T-helper 9 cell (primary cell): ENCODE results near the gene CACNA1B.
"Not testable (repeated sequence)": the region's sequence is repeated elsewhere in the genome, so short reads cannot be mapped to it uniquely, and the experiment has no call there.

Experiments used
- DNase-seq: peaks from one replicate; pipeline ENCODE4 v3.0.0-alpha.2; 2020

CACNA1B gene

GRCh38 chr9:138015021-138015829 is 137.6 kb downstream of the CACNA1B start:
- no peak for DNase-seq

GRCh38 chr9:138016406-138017187 is 139.0 kb downstream of the CACNA1B start:
- DNase-seq = no peak

GRCh38 chr9:138017200-138017599 is 139.6 kb downstream of the CACNA1B start:
- DNase-seq = no peak

GRCh38 chr9:138019514-138019913 is 141.9 kb downstream of the CACNA1B start:
- DNase-seq = not testable (repeated sequence)

DNA sequence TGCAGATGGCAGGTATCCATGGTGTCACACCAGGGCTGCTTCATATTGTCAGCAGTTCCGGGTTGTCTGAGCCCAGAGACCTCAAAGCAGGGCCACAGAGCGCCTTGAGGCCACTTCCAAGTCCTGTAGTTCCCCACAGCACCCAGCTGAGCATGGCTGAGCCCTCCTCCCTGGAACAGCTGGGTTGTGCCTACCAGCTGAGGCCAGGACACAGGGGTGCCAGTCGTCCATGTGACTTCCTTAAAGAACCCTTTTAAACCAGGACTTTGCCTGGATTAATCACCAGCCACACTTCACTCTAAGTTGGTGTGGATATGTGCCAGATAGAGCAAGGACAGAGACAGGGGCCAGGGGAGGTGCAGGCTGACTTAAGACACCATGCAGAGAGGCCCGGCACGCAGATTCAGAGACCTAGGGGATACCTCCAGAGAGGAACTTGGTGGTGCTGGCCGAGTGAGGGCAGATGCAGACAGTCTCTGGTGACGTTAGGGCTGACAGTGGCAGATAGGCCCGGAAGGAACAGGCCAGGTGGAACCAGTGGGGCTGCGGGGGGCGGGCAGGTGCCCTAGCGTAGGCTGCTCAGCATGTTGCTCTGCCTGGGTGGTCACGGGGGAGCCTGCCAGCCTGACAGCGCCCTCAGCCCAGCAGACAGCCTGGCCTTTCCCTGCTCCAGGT is 142.7 kb downstream of the CACNA1B start:
- DNase-seq = no peak

GRCh38 chr9:138020795-138021182 is 143.2 kb downstream of the CACNA1B start:
- DNase-seq = no peak

DNA sequence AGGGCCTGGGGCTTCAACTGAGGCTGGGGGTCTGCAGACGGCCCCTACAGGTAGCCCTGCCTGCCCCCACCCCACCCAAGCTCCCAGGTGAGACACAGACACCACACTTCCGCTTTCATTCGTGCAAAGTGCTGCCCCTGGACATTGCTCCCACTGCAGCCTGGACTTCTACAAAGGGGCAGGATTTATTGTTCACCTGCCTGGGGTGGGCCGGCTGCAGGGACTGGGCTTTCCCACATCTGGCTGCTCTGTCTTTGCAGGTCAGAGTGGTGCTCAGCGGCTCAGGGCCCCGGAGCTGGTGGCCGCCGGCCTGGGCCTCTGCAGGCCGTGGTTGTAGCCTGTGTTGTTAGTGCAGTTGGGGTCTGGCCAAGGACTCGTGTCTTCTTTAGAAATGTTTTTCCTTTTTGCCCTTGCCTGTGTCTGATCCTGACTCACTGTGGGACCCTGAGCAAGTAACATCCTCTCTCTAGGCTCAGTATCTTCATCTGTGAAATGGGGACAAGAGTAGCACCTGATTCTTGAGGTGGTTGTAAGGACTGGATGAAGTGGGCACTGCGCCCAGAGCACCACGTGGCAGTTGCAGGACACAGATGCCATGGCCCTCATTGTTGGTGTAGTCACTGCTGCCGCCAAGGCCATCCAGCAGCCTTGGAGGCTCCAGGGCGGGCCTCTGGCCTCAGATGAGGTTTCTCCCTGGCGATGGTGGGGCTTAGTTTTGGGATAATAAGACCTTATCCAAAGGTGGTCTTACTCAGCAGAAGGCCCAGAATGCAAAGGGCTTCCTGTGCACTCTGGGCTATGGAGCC is 143.9 kb downstream of the CACNA1B start:
- no peak for DNase-seq

GRCh38 chr9:138022121-138022741 is 144.6 kb downstream of the CACNA1B start:
- DNase-seq = no peak

- no peak for DNase-seq
Observed at GRCh38 chr9:138022756-138023393, 145.3 kb downstream of the CACNA1B start.

- DNase-seq = no peak
Observed at GRCh38 chr9:138023394-138024124, 146.0 kb downstream of the CACNA1B start.

DNA sequence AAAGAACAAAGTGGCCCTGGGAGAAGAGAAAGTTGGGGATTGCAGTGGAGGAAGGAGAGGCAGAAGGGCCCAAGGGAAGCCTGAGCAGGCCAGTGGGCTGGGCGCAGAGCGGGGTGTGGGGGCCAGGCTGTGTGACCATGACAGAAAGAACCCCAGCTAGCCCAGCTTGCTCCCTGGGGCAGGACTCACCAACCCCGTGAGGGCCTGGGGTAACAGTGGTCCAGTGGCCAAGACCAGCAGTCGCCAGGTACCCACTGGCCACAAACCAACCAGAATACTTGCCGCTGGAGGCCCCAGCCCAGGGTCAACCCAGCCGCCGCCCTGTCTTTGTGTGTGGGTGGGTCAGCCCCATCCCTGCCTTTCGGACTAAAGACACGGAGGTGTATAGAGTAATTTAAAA is 146.5 kb downstream of the CACNA1B start:
- DNase-seq = no peak

DNA sequence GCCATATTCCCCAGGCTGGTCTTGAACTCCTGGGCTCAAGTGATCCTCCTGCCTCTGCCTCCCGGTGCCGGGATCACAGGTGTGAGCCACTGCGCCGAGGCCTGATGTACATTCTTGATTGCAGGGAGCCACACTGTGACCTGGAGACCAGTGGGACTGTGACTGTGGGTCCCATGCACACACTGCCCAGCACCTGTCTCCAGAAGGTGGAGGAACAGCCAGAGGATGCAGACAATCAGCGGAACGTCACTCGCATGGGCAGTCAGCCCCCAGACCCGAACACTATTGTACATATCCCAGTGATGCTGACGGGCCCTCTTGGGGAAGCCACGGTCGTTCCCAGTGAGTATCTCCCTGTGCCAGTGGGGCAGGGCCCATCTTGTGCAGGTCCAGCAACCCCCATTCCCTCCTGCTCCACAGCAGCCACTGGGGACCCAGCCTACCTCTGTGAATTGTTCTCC is 147.3 kb downstream of the CACNA1B start:
- DNase-seq = no peak

DNA sequence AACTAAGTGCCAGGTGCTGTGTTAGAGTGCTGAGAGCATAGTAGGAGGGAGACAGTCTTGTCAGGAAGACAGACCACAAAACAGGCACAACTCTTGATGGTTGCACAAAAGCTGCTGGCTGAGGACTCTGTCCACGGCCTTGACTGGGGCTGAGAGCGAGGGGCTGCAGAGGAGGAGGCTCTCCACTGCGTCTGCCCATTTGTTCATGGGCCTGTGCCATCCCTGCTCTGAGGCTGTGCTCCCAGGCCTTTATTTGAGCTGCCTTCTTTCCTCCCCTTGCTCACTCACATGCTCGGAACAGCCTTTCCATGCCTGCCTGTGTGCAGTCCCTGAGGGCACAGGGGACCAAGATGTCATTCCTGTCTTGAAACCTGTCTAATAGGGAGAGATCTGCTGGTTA is 147.8 kb downstream of the CACNA1B start:
- no peak for DNase-seq

DNA sequence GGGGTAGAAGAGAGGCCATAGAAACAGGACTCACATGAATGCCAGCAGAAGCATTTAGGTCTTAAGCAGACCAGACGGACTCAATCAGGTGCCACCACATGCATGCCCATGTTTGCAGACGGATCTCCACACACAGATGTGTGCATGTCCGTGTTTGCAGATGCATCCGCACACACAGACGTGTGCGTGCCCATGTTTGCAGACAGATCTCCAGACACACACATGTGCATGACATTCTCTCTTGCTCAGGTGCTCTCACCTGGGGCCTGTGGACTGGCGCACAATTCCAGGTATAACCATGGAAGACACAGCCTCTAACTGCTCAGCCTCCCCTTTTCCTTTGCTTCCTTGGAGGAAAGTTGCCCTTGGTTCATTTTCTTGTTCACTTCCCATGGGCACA is 148.3 kb downstream of the CACNA1B start:
- DNase-seq = no peak

GRCh38 chr9:138028596-138028995 is 151.0 kb downstream of the CACNA1B start:
- no peak for DNase-seq

DNA sequence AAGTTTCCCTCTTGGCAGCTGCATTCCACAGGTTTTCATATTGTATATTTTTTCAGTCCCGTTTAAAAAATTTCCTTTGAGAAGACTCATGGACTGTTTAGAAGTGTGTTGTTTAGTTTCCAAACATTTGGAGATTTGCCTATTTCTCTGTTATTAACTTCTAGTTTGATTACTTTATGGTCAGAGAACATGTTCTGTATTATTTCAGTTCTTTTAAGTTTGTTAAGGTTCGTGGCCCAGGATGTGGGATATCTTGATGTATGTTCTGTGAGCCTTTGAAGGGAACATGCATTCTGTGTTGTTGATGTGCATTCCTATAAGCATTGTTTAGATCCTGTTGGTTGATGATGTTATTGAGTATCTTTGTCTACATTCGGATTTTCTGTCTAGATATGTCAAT is 153.6 kb downstream of the CACNA1B start:
- DNase-seq = no peak

DNA sequence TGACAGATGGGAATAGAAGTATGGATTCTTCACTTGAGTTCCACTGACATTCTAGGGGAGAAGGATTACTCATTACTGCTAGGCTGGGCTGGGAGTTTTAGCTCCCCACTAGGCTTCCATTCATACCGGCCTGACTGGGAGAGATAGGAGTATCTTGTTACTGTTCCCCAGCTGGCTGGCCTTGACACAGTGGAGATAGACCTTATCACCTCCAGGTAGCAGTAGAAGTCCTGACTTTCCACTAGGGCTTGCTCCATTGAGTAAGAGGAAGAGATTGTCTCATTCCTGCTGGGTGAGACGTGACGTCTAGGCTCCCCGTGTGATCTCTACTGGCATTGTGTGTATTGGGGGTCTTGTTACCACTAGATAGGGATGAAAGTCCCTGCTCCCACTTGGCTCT is 156.4 kb downstream of the CACNA1B start:
- no peak for DNase-seq

DNA sequence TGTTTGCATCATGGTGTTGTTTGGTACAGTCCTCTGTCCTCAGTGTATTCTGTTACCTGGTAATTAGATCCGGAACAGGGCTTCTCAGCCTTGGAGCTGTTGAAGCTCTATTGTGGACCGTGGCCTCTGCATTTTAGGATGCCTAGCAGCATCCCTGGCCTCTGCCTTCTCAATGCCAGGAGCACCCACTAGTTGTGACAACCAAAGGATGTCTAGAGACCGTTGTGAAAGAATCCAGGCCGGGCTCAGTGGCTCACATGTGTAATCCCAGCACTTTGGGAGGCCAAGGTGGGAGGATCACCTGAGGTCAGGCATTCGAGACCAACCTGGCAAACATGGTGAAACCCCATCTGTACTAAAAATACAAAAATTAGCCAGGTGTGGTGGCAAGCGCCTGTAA is 159.6 kb downstream of the CACNA1B start:
- no peak for DNase-seq

DNA sequence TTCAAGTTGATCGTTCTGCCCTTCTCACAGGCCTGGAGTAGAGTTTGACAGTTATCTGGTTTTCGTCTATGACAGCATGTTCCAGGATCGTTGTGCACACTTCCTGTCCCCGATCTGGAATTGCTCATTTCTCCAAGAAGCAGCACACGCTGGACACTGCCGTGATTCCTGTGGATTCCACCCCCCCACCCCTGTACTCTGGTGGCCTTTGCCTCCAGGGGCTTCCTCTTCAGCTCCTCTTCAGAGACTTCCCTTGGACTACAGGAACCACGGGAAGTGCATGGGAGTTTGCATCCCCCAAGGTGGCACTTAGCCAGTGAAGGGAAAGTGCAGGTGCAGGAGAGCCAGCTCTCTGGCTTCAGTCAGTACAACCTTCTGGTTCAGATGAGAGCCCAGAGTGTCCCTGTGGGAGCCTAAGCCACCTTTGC is 160.7 kb downstream of the CACNA1B start:
- no peak for DNase-seq
